GM19351 (cell line): Measurements from ENCODE around the gene SLC25A40.

Experiments used
- ATAC-seq: cut with Tn5 transposase; IDR thresholded peaks from one replicate; pipeline ENCODE4 v1.9.1; 2021; ENCODE audit warnings: mild to moderate bottlenecking, moderate library complexity; ENCODE audit not compliant: unreplicated experiment

Gene SLC25A40

GRCh38 chr7:87785368-87785995, 90.7 kb downstream of the SLC25A40 start:
- ATAC-seq, result no peak

- ATAC-seq, result no peak
Measured at GRCh38 chr7:87784424-87784823, 91.7 kb downstream of the SLC25A40 start.
